Hepatocyte (in vitro differentiated cells): ENCODE data around the gene AXIN1.

Experiments used
- EZH2phosphoT487 ChIP-seq: fragments of 200-600 bp; sonication (generic); IDR thresholded peaks from one replicate; pipeline ENCODE4 v1.6.1; 2018; ENCODE audit warnings: antibody characterized with exemption, mild to moderate bottlenecking, low read depth, moderate library complexity; ENCODE audit not compliant: unreplicated experiment, severe bottlenecking
- TF ChIP-seq, protein P1 (sequence below): fragments of 200-600 bp; sonication (generic); IDR thresholded peaks from 2 replicates; pipeline ENCODE4 v1.5.1; 2016; ENCODE audit warnings: antibody characterized with exemption, mild to moderate bottlenecking; ENCODE audit not compliant: poor library complexity

DNA sequence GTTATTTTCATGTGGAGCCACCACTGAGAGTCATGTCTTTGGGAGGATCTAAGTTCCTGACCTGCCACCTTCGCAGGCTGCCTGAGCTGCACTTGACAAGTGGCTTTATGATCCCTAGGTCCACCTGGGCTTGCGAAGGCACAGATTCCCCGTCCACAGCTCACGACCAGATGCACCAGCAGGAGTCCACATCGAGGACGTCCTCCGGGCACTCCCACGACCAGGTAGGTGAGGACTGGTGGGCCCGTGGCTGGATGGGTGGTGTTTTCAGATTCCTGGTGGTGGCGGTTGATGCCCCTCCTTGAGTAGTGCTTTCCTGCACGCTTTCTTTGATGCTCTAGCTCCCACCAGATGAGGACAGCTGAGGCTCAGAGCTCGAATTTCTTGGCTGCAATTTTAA is 103.1 kb downstream of the AXIN1 start:
- TF ChIP-seq, protein P1, sequence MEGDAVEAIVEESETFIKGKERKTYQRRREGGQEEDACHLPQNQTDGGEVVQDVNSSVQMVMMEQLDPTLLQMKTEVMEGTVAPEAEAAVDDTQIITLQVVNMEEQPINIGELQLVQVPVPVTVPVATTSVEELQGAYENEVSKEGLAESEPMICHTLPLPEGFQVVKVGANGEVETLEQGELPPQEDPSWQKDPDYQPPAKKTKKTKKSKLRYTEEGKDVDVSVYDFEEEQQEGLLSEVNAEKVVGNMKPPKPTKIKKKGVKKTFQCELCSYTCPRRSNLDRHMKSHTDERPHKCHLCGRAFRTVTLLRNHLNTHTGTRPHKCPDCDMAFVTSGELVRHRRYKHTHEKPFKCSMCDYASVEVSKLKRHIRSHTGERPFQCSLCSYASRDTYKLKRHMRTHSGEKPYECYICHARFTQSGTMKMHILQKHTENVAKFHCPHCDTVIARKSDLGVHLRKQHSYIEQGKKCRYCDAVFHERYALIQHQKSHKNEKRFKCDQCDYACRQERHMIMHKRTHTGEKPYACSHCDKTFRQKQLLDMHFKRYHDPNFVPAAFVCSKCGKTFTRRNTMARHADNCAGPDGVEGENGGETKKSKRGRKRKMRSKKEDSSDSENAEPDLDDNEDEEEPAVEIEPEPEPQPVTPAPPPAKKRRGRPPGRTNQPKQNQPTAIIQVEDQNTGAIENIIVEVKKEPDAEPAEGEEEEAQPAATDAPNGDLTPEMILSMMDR: no peak
- no peak for TF ChIP-seq EZH2phosphoT487
